ENCODE measurements around the gene SLC38A5.

DNA sequence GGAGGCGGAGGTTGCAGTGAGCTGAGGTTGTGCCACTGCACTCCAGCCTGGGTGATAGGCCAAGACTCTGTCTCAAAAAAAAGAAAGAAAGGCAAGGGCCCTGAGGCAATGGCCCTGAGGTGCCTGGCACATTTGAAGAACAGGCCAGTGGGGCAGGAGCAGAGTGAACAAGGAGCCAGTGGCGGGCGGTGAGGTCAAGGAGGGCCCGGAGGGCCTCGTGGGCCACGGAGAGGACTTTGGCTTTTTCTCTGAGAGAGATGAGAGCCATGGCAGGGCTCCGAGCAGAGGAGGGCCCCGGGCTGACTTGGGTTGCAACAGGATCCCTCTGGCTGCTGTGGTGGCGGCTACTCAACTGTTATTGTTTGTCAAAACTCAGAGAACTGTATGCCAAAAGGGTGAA is 19.2 kb upstream of the SLC38A5 start:
- TF ChIP-seq, protein P1, sequence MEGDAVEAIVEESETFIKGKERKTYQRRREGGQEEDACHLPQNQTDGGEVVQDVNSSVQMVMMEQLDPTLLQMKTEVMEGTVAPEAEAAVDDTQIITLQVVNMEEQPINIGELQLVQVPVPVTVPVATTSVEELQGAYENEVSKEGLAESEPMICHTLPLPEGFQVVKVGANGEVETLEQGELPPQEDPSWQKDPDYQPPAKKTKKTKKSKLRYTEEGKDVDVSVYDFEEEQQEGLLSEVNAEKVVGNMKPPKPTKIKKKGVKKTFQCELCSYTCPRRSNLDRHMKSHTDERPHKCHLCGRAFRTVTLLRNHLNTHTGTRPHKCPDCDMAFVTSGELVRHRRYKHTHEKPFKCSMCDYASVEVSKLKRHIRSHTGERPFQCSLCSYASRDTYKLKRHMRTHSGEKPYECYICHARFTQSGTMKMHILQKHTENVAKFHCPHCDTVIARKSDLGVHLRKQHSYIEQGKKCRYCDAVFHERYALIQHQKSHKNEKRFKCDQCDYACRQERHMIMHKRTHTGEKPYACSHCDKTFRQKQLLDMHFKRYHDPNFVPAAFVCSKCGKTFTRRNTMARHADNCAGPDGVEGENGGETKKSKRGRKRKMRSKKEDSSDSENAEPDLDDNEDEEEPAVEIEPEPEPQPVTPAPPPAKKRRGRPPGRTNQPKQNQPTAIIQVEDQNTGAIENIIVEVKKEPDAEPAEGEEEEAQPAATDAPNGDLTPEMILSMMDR (IDR thresholded peaks at IDR 0.05; ENCODE audit: extremely low read depth in 1 of 2, insufficient read depth in 1 of 2, low read depth in 1 of 2, low read length in 2 of 2) = no peak
- no peak for TF ChIP-seq POLR2A (IDR thresholded peaks at IDR 0.05; ENCODE audit: low read depth, low read length)
